ENCODE measurements around the gene ATP8A1. TPM values are rescaled to one million over a fixed set of nuclear protein-coding genes. Genes with fewer than 3 reads are reported as not detected.
"Not testable (repeated sequence)": the region's sequence is repeated elsewhere in the genome, so short reads cannot be mapped to it uniquely, and the experiment has no call there.

ATP8A1 gene
- total RNA-seq, 2 experiments from 2014 or later = 20.9 to 21.1 TPM

GRCh38 chr4:42671431-42672194, 14.7 kb upstream of the ATP8A1 start:
- Mint-ChIP-seq H3K9me3 (peaks cover 12% of the 10 kb centered on the region), H3K27ac (peak overlapping the region; percentile 88), H3K4me1 (peaks cover 37% of the 10 kb centered on the region), H3K36me3 (ENCODE audit: low read depth) (peaks cover 10% of the 10 kb centered on the region), H3K27me3 (peaks cover 3% of the 10 kb centered on the region), H3K4me3 (peak overlapping the region; percentile 18)
- POLR2A ChIA-PET = interaction anchor here (0.7 kb wide), 1 partner anchor 28 kb away, joined by 3 read pairs; no protein-coding TSS in a partner anchor
- CTCF ChIA-PET = interaction anchor here (0.8 to 4.7 kb wide), 3 partner anchors 14 to 20 kb away, joined by 3 to 26 read pairs (median 17); partner anchors contain the start of gene ATP8A1
- DNase-seq = peak; percentile 58

DNA sequence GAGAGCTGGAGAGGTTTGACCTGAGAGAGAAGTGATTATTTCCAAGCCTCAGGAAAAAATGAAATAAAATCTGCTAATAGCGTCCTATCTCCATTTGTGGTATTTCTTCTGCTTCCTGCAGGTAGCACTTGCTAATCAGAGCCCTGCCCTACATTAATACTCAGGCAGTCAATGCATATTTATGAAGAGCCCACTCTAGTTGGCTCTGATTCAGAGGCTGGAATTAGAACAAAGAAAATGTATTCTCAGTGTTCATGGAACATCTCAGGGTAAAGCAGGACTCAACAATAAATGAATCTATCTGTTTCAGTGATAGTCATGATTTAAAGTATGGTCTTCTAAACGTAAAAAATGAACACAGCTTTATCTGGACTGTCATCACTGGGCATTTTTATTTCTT, 1.4 kb upstream of the ATP8A1 start:
- H3K4me1 Mint-ChIP-seq = peaks cover 30% of the 10 kb centered on the region
- ChIA-PET POLR2A (interaction anchor here (0.6 to 1.1 kb wide), 2 partner anchors 89 to 287 kb away, joined by 3 to 6 read pairs; no protein-coding TSS in a partner anchor), CTCF (interaction anchor here (3.1 to 3.4 kb wide), 2 partner anchors 11 to 14 kb away, joined by 17 to 26 read pairs; no protein-coding TSS in a partner anchor)
- peak overlapping the region; percentile 98 for H3K27ac Mint-ChIP-seq
- peak overlapping the region; percentile 82 for H3K4me3 Mint-ChIP-seq
- DNase-seq = no peak
- peaks cover 6% of the 10 kb centered on the region for H3K27me3 Mint-ChIP-seq
- no peaks in the 10 kb centered on the region for H3K9me3 Mint-ChIP-seq
- H3K36me3 Mint-ChIP-seq (ENCODE audit: low read depth) = peaks cover 12% of the 10 kb centered on the region

GRCh38 chr4:42656679-42656943, 294 bp downstream of the ATP8A1 start:
- POLR2A ChIA-PET = interaction anchor here (1.1 kb wide), 1 partner anchor 12 kb away, joined by 3 read pairs; no protein-coding TSS in a partner anchor
- H3K36me3 Mint-ChIP-seq (ENCODE audit: low read depth) = peaks cover 22% of the 10 kb centered on the region
- no peak for DNase-seq
- peak overlapping the region; percentile 93 for H3K27ac Mint-ChIP-seq
- H3K9me3 Mint-ChIP-seq = peaks cover 3% of the 10 kb centered on the region
- H3K4me3 Mint-ChIP-seq = peak overlapping the region; percentile 87
- no peaks in the 10 kb centered on the region for H3K27me3 Mint-ChIP-seq
- CTCF ChIA-PET = interaction anchor here (1.4 to 3.4 kb wide), 7 partner anchors 9 to 22 kb away, joined by 4 to 26 read pairs (median 8); no protein-coding TSS in a partner anchor
- peaks cover 30% of the 10 kb centered on the region for H3K4me1 Mint-ChIP-seq

GRCh38 chr4:42655921-42656678, 805 bp downstream of the ATP8A1 start:
- Mint-ChIP-seq H3K27me3 (no peaks in the 10 kb centered on the region), H3K36me3 (ENCODE audit: low read depth) (peaks cover 23% of the 10 kb centered on the region), H3K4me3 (peak overlapping the region; percentile 87), H3K9me3 (peaks cover 4% of the 10 kb centered on the region), H3K4me1 (peaks cover 30% of the 10 kb centered on the region), H3K27ac (peak overlapping the region; percentile 93)
- ChIA-PET CTCF (interaction anchor here (1.4 to 3.4 kb wide), 7 partner anchors 10 to 22 kb away, joined by 4 to 26 read pairs (median 8); no protein-coding TSS in a partner anchor), POLR2A (interaction anchor here (0.6 to 1.1 kb wide), 2 partner anchors 11 to 87 kb away, joined by 3 read pairs; no protein-coding TSS in a partner anchor)
- peak; percentile 58 for DNase-seq

- H3K4me3 Mint-ChIP-seq = peak overlapping the region; percentile 87
- no peak for DNase-seq
- ChIA-PET POLR2A (no interaction called here), CTCF (interaction anchor here (1.0 kb wide), 1 partner anchor 28 kb away, joined by 3 read pairs; no protein-coding TSS in a partner anchor)
- H3K27me3 Mint-ChIP-seq = no peaks in the 10 kb centered on the region
- H3K4me1 Mint-ChIP-seq = peaks cover 30% of the 10 kb centered on the region
- H3K27ac Mint-ChIP-seq = peak overlapping the region; percentile 93
- peaks cover 27% of the 10 kb centered on the region for H3K36me3 Mint-ChIP-seq (ENCODE audit: low read depth)
- H3K9me3 Mint-ChIP-seq = peaks cover 6% of the 10 kb centered on the region
These were observed 1.7 kb downstream of the ATP8A1 start for GRCh38 chr4:42655269-42655637.

GRCh38 chr4:42654631-42655268, 2.2 kb downstream of the ATP8A1 start:
- Mint-ChIP-seq H3K27ac (peak overlapping the region; percentile 93), H3K4me1 (peaks cover 30% of the 10 kb centered on the region), H3K36me3 (ENCODE audit: low read depth) (peaks cover 25% of the 10 kb centered on the region), H3K4me3 (peak overlapping the region; percentile 87), H3K27me3 (no peaks in the 10 kb centered on the region), H3K9me3 (peaks cover 6% of the 10 kb centered on the region)
- CTCF ChIA-PET = interaction anchor here (1.0 kb wide), 1 partner anchor 28 kb away, joined by 3 read pairs; no protein-coding TSS in a partner anchor
- POLR2A ChIA-PET = no interaction called here
- no peak for DNase-seq

DNA sequence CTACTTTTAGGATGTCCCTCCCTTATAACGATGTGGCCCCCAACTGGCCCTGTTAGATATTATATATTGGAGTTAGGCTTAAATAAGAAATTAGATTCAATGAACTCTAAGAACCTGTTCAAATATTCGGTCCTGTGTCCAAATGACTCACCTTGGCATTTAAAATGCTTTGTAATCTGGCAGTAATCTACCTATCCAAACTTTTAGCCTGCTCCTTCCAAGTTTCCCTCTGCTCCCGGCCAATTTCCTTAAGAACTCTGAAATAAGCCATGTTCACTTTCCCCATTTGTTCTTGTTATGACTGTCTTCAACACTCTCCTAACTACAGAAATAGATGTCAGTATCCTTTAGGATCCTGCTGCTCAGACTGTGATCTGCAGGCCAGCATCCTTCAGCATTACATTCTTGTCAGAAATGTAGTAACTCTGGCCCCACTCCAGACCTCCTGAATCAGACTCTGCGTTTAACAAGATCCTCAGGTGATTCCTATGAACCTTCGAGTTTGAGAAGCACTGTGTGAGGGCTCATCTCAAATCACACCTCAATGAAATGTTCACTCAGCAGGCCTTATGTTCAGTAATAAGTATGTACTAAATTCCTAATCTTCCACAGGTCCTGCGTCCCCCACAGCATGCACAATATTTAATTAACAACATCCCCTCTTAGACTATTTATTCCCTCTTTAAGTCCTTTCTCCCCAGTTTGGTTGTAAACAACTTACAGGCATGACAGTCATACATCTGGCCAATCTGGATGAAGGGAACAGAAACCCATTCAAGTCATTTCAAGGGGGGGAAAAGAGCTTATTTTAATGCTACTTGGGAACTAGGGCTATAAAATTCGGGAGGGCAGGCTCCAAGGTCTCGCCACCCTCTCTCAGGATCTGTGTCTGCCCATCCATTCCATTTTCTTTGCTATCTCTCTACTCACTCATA, 3.0 kb downstream of the ATP8A1 start:
- Mint-ChIP-seq H3K4me3 (no peak overlapping the region), H3K27me3 (no peaks in the 10 kb centered on the region), H3K9me3 (peaks cover 6% of the 10 kb centered on the region), H3K4me1 (peaks cover 30% of the 10 kb centered on the region), H3K27ac (no peak overlapping the region), H3K36me3 (ENCODE audit: low read depth) (peaks cover 25% of the 10 kb centered on the region)
- no peak for DNase-seq
- POLR2A ChIA-PET = no interaction called here
- CTCF ChIA-PET = no interaction called here

- H3K4me3 Mint-ChIP-seq, POLR2A ChIA-PET, H3K9me3 Mint-ChIP-seq, H3K27me3 Mint-ChIP-seq, H3K27ac Mint-ChIP-seq, DNase-seq, CTCF ChIA-PET: not testable (repeated sequence)
- peaks cover 21% of the 10 kb centered on the region for H3K4me1 Mint-ChIP-seq
- peaks cover 25% of the 10 kb centered on the region for H3K36me3 Mint-ChIP-seq (ENCODE audit: low read depth)
These were observed 4.2 kb downstream of the ATP8A1 start for GRCh38 chr4:42652529-42653231.

GRCh38 chr4:42649870-42650269, 7.0 kb downstream of the ATP8A1 start:
- ChIA-PET POLR2A (no interaction called here), CTCF (interaction anchor here (1.4 to 2.1 kb wide), 2 partner anchors 12 to 81 kb away, joined by 4 to 5 read pairs; no protein-coding TSS in a partner anchor)
- H3K27me3 Mint-ChIP-seq = no peaks in the 10 kb centered on the region
- H3K36me3 Mint-ChIP-seq (ENCODE audit: low read depth) = peaks cover 23% of the 10 kb centered on the region
- no peak overlapping the region for H3K4me3 Mint-ChIP-seq
- H3K9me3 Mint-ChIP-seq = peaks cover 6% of the 10 kb centered on the region
- H3K27ac Mint-ChIP-seq = no peak overlapping the region
- H3K4me1 Mint-ChIP-seq = peaks cover 17% of the 10 kb centered on the region
- no peak for DNase-seq

- ChIA-PET POLR2A (no interaction called here), CTCF (interaction anchor here (1.0 kb wide), 1 partner anchor 11 kb away, joined by 3 read pairs; no protein-coding TSS in a partner anchor)
- no peak for DNase-seq
- Mint-ChIP-seq H3K27ac (no peak overlapping the region), H3K4me3 (no peak overlapping the region), H3K27me3 (no peaks in the 10 kb centered on the region), H3K9me3 (peaks cover 3% of the 10 kb centered on the region), H3K4me1 (peaks cover 22% of the 10 kb centered on the region), H3K36me3 (ENCODE audit: low read depth) (peaks cover 7% of the 10 kb centered on the region)
These were observed 9.8 kb downstream of the ATP8A1 start for GRCh38 chr4:42646999-42647541.

Data from activated CD4-positive, alpha-beta T cell treated with anti-CD3 and anti-CD28 coated beads, Interleukin-2, amount 10 ng/mL, durations not matched to agents 7 days and 5 days (primary cell).